ENCODE measurements around the gene SHISA3. TPM values are rescaled to one million over a fixed set of nuclear protein-coding genes. Genes with fewer than 3 reads are reported as not detected.

SHISA3 gene
- total RNA-seq, 1 experiment from 2014 or later = 0.18 TPM

- intact Hi-C loops (cut with micrococcal nuclease; ENCODE audit: unreplicated experiment) (no loop called here), in situ Hi-C loops (cut with HindIII; ENCODE audit: low pct_unique_long_range_greater_than_20kb, low sequenced_read_pairs) (no loop called here)
- Histone ChIP-seq H3K27me3 (ENCODE audit: control insufficient read depth, insufficient read depth, low read length) (peaks cover 5% of the 10 kb centered on the region), H3K9me3 (ENCODE audit: control insufficient read depth, insufficient read depth, low read depth, low read length) (no peaks in the 10 kb centered on the region), H3K4me3 (ENCODE audit: low read depth in 2 of 2, low read length in 2 of 2) (no peak overlapping the region), H3K36me3 (ENCODE audit: control insufficient read depth, insufficient read depth, low read length) (no peaks in the 10 kb centered on the region), H3K27ac (ENCODE audit: low read length) (no peak overlapping the region), H3K4me1 (ENCODE audit: control insufficient read depth, insufficient read depth, low read length) (no peaks in the 10 kb centered on the region; the same call in 1 of the 2 replicates)
- TF ChIP-seq, protein P1, sequence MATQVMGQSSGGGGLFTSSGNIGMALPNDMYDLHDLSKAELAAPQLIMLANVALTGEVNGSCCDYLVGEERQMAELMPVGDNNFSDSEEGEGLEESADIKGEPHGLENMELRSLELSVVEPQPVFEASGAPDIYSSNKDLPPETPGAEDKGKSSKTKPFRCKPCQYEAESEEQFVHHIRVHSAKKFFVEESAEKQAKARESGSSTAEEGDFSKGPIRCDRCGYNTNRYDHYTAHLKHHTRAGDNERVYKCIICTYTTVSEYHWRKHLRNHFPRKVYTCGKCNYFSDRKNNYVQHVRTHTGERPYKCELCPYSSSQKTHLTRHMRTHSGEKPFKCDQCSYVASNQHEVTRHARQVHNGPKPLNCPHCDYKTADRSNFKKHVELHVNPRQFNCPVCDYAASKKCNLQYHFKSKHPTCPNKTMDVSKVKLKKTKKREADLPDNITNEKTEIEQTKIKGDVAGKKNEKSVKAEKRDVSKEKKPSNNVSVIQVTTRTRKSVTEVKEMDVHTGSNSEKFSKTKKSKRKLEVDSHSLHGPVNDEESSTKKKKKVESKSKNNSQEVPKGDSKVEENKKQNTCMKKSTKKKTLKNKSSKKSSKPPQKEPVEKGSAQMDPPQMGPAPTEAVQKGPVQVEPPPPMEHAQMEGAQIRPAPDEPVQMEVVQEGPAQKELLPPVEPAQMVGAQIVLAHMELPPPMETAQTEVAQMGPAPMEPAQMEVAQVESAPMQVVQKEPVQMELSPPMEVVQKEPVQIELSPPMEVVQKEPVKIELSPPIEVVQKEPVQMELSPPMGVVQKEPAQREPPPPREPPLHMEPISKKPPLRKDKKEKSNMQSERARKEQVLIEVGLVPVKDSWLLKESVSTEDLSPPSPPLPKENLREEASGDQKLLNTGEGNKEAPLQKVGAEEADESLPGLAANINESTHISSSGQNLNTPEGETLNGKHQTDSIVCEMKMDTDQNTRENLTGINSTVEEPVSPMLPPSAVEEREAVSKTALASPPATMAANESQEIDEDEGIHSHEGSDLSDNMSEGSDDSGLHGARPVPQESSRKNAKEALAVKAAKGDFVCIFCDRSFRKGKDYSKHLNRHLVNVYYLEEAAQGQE (IDR thresholded peaks at IDR 0.05; ENCODE audit: insufficient read depth in 1 of 2, low read depth in 2 of 2, low read length in 1 of 2) = no peak
- TF ChIP-seq POLR2AphosphoS5 (IDR thresholded peaks at IDR 0.05; ENCODE audit: low read depth, low read length) (no peak), TCF7L2 (IDR thresholded peaks at IDR 0.05; ENCODE audit: low read depth, low read length) (no peak), SIN3A (IDR thresholded peaks at IDR 0.05; ENCODE audit: borderline replicate concordance, insufficient read depth, low read depth, low read length) (no peak), CTCF (IDR thresholded peaks at IDR 0.05) (no peak)
- CTCF ChIA-PET = no interaction called here
- no peak for DNase-seq (ENCODE audit: low read depth, low spot score)
- BruUV-seq (replicated peaks) = no TSS peak
- ATAC-seq = no peak
- POLR2A ChIA-PET = no interaction called here
Observed at GRCh38 chr4:42399393-42399792, 2.1 kb downstream of the SHISA3 start.

- no peak overlapping the region for H3K4me3 ChIP-seq (ENCODE audit: low read depth in 2 of 2, low read length in 2 of 2)
- ATAC-seq = no peak
- peaks cover 3% of the 10 kb centered on the region for H3K27me3 ChIP-seq (ENCODE audit: control insufficient read depth, insufficient read depth, low read length)
- ChIA-PET CTCF (no interaction called here), POLR2A (no interaction called here)
- H3K9me3 ChIP-seq (ENCODE audit: control insufficient read depth, insufficient read depth, low read depth, low read length) = no peaks in the 10 kb centered on the region
- TF ChIP-seq TCF7L2 (IDR thresholded peaks at IDR 0.05; ENCODE audit: low read depth, low read length) (no peak), CTCF (IDR thresholded peaks at IDR 0.05) (peak; percentile 26; the same call in 1 of the 2 replicates)
- no TSS peak for BruUV-seq (replicated peaks)
- no peak for DNase-seq (ENCODE audit: low read depth, low spot score)
- intact Hi-C loops (cut with micrococcal nuclease; ENCODE audit: unreplicated experiment) = no loop called here
- no peak overlapping the region for H3K27ac ChIP-seq (ENCODE audit: low read length)
- H3K4me1 ChIP-seq (ENCODE audit: control insufficient read depth, insufficient read depth, low read length) = no peaks in the 10 kb centered on the region; the same call in 1 of the 2 replicates
- H3K36me3 ChIP-seq (ENCODE audit: control insufficient read depth, insufficient read depth, low read length) = no peaks in the 10 kb centered on the region
- in situ Hi-C loops (cut with HindIII; ENCODE audit: low pct_unique_long_range_greater_than_20kb, low sequenced_read_pairs) = no loop called here
Observed at GRCh38 chr4:42401171-42401570, 3.9 kb downstream of the SHISA3 start.
